GM12878 (cell line): ENCODE measurements around the gene RAB23. TPM values are rescaled to one million over a fixed set of nuclear protein-coding genes. Genes with fewer than 3 reads are reported as not detected.

ENCODE experiments used
- ATAC-seq: fragments of 200-7000 bp; cut with Tn5 transposase; 3 replicates; pipeline ENCODE4 v1.9.1; 2020; ENCODE audit warnings: mild to moderate bottlenecking, moderate library complexity
- BruUV-seq: library from RNA; stranded (reverse); fragments of 400-500 nt; replicated peaks from 2 replicates; lab custom pipeline; 2021; lab: Mats Ljungman, UMichigan
- CTCF ChIA-PET: fragments of 300-600 bp; sonication (Branson Sonifier 250); formaldehyde crosslinking; extraction: SDS; loops from one replicate; lab custom pipeline; 2021; ENCODE audit warnings: inconsistent platforms; lab: Yijun Ruan, JAX
- POLR2A ChIA-PET: fragments of 350-600 bp; formaldehyde crosslinking; extraction: SDS; loops from one replicate; lab custom pipeline; 2021; ENCODE audit warnings: inconsistent platforms; lab: Charles Lee
- RAD21 ChIA-PET: fragments of 300-600 bp; sonication (Branson Sonifier 250); formaldehyde crosslinking; loops from one replicate; lab custom pipeline; 2023; ENCODE audit warnings: antibody characterized with exemption; ENCODE audit not compliant: unreplicated experiment; lab: Charles Lee
- SMC1A ChIA-PET: fragments of 300-600 bp; sonication (Branson Sonifier 250); formaldehyde crosslinking; loops from one replicate; lab custom pipeline; 2023; ENCODE audit not compliant: unreplicated experiment, uncharacterized antibody; lab: Charles Lee
- DNase-seq: peaks from one replicate; pipeline ENCODE4 v3.0.0-alpha.2; 2011; ENCODE audit warnings: low read depth, low spot score
- FAIRE-seq: peaks from 3 replicates; lab custom pipeline; 2011; peaks lifted over from hg19 to GRCh38; lab: Jason Lieb, UNC
- H2AFZ ChIP-seq: 2 replicates; pipeline ENCODE4 v1.6.0; 2011; ENCODE audit warnings: low read depth, low read length, control low read depth; ENCODE audit not compliant: control insufficient read depth
- H3K27ac ChIP-seq: 2 replicates; pipeline ENCODE4 v1.5.1; 2011; ENCODE audit warnings: control low read depth; ENCODE audit not compliant: control insufficient read depth, insufficient read depth
- H3K27me3 ChIP-seq, 2 experiments: replicated peaks in 1 of 2; 2 replicates each; pipeline versions ENCODE4 v1.6.0 to v1.6.1; 2011; ENCODE audit warnings: low read length in 1 of 2; ENCODE audit not compliant: control insufficient read depth in 2 of 2, insufficient read depth in 2 of 2
- H3K36me3 ChIP-seq, 2 experiments: 2 replicates each; pipeline ENCODE4 v1.5.1; 2011; ENCODE audit warnings: low read length in 1 of 2; ENCODE audit not compliant: control insufficient read depth in 2 of 2, insufficient read depth in 2 of 2
- H3K4me1 ChIP-seq: 2 replicates; pipeline ENCODE4 v1.6.1; 2011; ENCODE audit warnings: mild to moderate bottlenecking, low read length, moderate library complexity, mixed read lengths; ENCODE audit not compliant: control insufficient read depth, insufficient read depth
- H3K4me2 ChIP-seq: 2 replicates; pipeline ENCODE4 v1.6.0; 2011; ENCODE audit warnings: control low read depth; ENCODE audit not compliant: control insufficient read depth, insufficient read depth
- H3K4me3 ChIP-seq: fragments of 200-600 bp; sonication (generic); 2 replicates; pipeline ENCODE4 v1.5.1; 2016
- H3K79me2 ChIP-seq: 2 replicates; pipeline ENCODE4 v1.6.0; 2011; ENCODE audit warnings: low read length; ENCODE audit not compliant: control insufficient read depth, insufficient read depth
- H3K9ac ChIP-seq: 2 replicates; pipeline ENCODE4 v1.8.0; 2011; ENCODE audit warnings: low read length, control low read depth, mixed read lengths; ENCODE audit not compliant: control insufficient read depth, insufficient read depth
- H3K9me3 ChIP-seq: replicated peaks from 3 replicates; pipeline ENCODE4 v1.5.1; 2011; ENCODE audit warnings: mild to moderate bottlenecking, low read length; ENCODE audit not compliant: control insufficient read depth, insufficient read depth
- H4K20me1 ChIP-seq: 2 replicates; pipeline ENCODE4 v1.6.0; 2011; ENCODE audit not compliant: control insufficient read depth, insufficient read depth
- CREB1 ChIP-seq: IDR thresholded peaks from 2 replicates; pipeline ENCODE4 v1.6.1; 2012; ENCODE audit warnings: low read depth, mild to moderate bottlenecking, inconsistent platforms
- DPF2 ChIP-seq: fragments of 450-650 bp; IDR thresholded peaks from 2 replicates; pipeline ENCODE4 v1.6.1; 2017; ENCODE audit warnings: mild to moderate bottlenecking
- FOXK2 ChIP-seq: fragments of 450-650 bp; IDR thresholded peaks from 2 replicates; pipeline ENCODE4 v1.6.1; 2017; ENCODE audit warnings: mild to moderate bottlenecking, moderate library complexity
- LARP7 ChIP-seq: fragments of 450-650 bp; IDR thresholded peaks from 2 replicates; pipeline ENCODE4 v1.6.1; 2017; ENCODE audit warnings: mild to moderate bottlenecking
- MYB ChIP-seq: fragments of 150-350 bp; IDR thresholded peaks from 2 replicates; pipeline ENCODE4 v1.6.1; 2014; ENCODE audit warnings: mild to moderate bottlenecking, low read depth, low read length, borderline replicate concordance
- NFYA ChIP-seq: IDR thresholded peaks from 2 replicates; pipeline ENCODE4 v1.6.1; 2011; ENCODE audit warnings: low read depth, mild to moderate bottlenecking, low read length, improper control_type of control experiment, borderline replicate concordance
- POU2F2 ChIP-seq: IDR thresholded peaks from 3 replicates; pipeline ENCODE4 v1.6.1; 2011; ENCODE audit warnings: low read depth, mild to moderate bottlenecking, low read length, borderline replicate concordance
- RAD21 ChIP-seq: IDR thresholded peaks from 2 replicates; pipeline ENCODE4 v1.6.1; 2011; ENCODE audit warnings: mild to moderate bottlenecking, low read depth, low read length, moderate library complexity; ENCODE audit not compliant: insufficient read depth
- RCOR1 ChIP-seq: conservative IDR thresholded peaks from 2 replicates; pipeline ENCODE4 v1.6.1; 2012; ENCODE audit warnings: low read depth, low read length, improper control_type of control experiment
- RUNX3 ChIP-seq: IDR thresholded peaks from 2 replicates; pipeline ENCODE4 v1.6.1; 2012; ENCODE audit warnings: low read length, inconsistent platforms
- SIN3A ChIP-seq: IDR thresholded peaks from 2 replicates; pipeline ENCODE4 v1.6.1; 2012; ENCODE audit warnings: low read depth, low read length, improper control_type of control experiment
- SMARCA5 ChIP-seq: fragments of 450-650 bp; IDR thresholded peaks from 2 replicates; pipeline ENCODE4 v1.6.1; 2017; ENCODE audit warnings: mild to moderate bottlenecking
- STAT1 ChIP-seq: fragments of 450-650 bp; conservative IDR thresholded peaks from 2 replicates; pipeline ENCODE4 v1.6.1; 2014; ENCODE audit warnings: antibody characterized with exemption, mild to moderate bottlenecking
- SUPT20H ChIP-seq: IDR thresholded peaks from 2 replicates; pipeline ENCODE4 v1.6.1; 2011; ENCODE audit warnings: low read depth, mild to moderate bottlenecking, low read length, moderate library complexity, borderline replicate concordance; ENCODE audit not compliant: control insufficient read depth
- TAF1 ChIP-seq: IDR thresholded peaks from 2 replicates; pipeline ENCODE4 v1.6.1; 2011; ENCODE audit warnings: mild to moderate bottlenecking, low read depth, low read length, borderline replicate concordance
- TCF3 ChIP-seq: IDR thresholded peaks from 2 replicates; pipeline ENCODE4 v1.6.1; 2012; ENCODE audit warnings: low read depth, mild to moderate bottlenecking, low read length, borderline replicate concordance; ENCODE audit not compliant: insufficient read depth
- ZNF207 ChIP-seq: fragments of 450-650 bp; IDR thresholded peaks from 2 replicates; pipeline ENCODE4 v1.6.1; 2014; ENCODE audit warnings: antibody characterized with exemption, mild to moderate bottlenecking, borderline replicate concordance
- ZNF217 ChIP-seq: fragments of 450-650 bp; IDR thresholded peaks from 2 replicates; pipeline ENCODE4 v1.6.1; 2017; ENCODE audit warnings: antibody characterized with exemption, mild to moderate bottlenecking
- ZNF24 ChIP-seq: fragments of 450-650 bp; IDR thresholded peaks from 2 replicates; pipeline ENCODE4 v1.6.1; 2017; ENCODE audit warnings: antibody characterized with exemption, mild to moderate bottlenecking
- ZNF384 ChIP-seq: IDR thresholded peaks from 2 replicates; pipeline ENCODE4 v1.6.1; 2012; ENCODE audit warnings: low read depth, mild to moderate bottlenecking, low read length, improper control_type of control experiment, borderline replicate concordance
- WGBS: methylation state at CpG from one replicate; pipeline ENCODE4 v1.1.6; 2016; ENCODE audit warnings: low lambda C conversion rate; ENCODE audit not compliant: insufficient replicate concordance, insufficient coverage; ENCODE audit errors: missing lambda C conversion rate; 5-methylcytosine and 5-hydroxymethylcytosine counted together
- in situ Hi-C: fragments of 300-500 bp; cut with MboI; formaldehyde crosslinking; loops from 9 replicates; pipeline ENCODE4 v1.14.3; 2018; ENCODE audit warnings: mixed read lengths
- intact Hi-C: fragments of 100-400 bp; cut with micrococcal nuclease; formaldehyde crosslinking; loops from one replicate; pipeline ENCODE4 v1.14.2; 2022; ENCODE audit not compliant: unreplicated experiment
- polyA plus RNA-seq, 11 experiments: library from polyadenylated mRNA; depleted of rRNA in 4 of 11; unstranded in 6 of 11; stranded (reverse) in 5 of 11; fragments of >200 nt; fragmentation: Nextera tagmentation in 4 of 11; fragmentation: Illumina TruSeq in 1 of 11; extraction: Ambion mirVana in 4 of 11; extraction: Trizol in 1 of 11; gene quantifications; 1 replicate in 1 of 11; 2 replicates in 10 of 11; pipeline versions ENCODE4 v1.2.1 to v1.2.3, GENCODE V29; 2011 to 2016; ENCODE audit warnings: inconsistent platforms in 2 of 11, missing spikeins in 2 of 11, low read depth in 1 of 11
- total RNA-seq, 4 experiments: library from RNA; depleted of rRNA in 3 of 4; stranded (reverse); fragments of >200 nt in 3 of 4; fragmentation: Illumina TruSeq in 1 of 4; extraction: Trizol in 1 of 4; gene quantifications; 2 replicates each; pipeline versions ENCODE4 v1.2.1 to v1.2.3, GENCODE V29; 2013 to 2021
- TF ChIP-seq, protein P1 (sequence below): IDR thresholded peaks from 2 replicates; pipeline ENCODE4 v1.6.1; 2011; ENCODE audit warnings: low read depth, low read length, improper control_type of control experiment, borderline replicate concordance
- TF ChIP-seq, protein P2 (sequence below): fragments of 450-650 bp; formaldehyde crosslinking; IDR thresholded peaks from 2 replicates; pipeline ENCODE4 v1.4.0; 2022; ENCODE audit warnings: mild to moderate bottlenecking, moderate library complexity

The RAB23 gene
- total and polyA plus RNA-seq, 10 of the 15 experiments (the other 5 are each of a cell fraction or from before 2014, with no cell fraction given), result 0.80 to 6.0 (median 3.1) TPM

DNA sequence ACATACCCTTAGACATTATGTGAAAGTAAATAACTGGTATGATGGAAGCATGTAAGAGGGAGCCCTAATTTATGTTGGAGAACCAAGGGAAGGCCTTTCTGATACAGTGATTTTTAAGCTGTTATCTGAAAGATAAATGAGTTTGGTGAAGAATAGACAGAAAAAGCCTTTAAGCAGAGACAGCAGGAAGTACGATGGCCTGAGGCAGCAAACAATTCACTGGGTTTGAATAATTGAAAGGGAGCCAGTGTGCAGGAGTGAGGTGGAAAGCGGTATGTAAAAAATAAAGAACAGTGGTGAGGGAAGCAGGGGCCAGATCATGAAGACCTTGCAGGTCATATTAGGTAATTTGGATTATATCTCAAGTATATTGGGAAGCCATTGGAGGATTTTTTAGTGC lies 4.1 kb upstream of the RAB23 start (continued):
- TF ChIP-seq, protein P1, sequence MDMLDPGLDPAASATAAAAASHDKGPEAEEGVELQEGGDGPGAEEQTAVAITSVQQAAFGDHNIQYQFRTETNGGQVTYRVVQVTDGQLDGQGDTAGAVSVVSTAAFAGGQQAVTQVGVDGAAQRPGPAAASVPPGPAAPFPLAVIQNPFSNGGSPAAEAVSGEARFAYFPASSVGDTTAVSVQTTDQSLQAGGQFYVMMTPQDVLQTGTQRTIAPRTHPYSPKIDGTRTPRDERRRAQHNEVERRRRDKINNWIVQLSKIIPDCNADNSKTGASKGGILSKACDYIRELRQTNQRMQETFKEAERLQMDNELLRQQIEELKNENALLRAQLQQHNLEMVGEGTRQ, result no peak
- TF ChIP-seq STAT1, result no peak
- no peak for TF ChIP-seq POU2F2
- no peak for TF ChIP-seq ZNF384
- TF ChIP-seq RCOR1, result no peak

DNA sequence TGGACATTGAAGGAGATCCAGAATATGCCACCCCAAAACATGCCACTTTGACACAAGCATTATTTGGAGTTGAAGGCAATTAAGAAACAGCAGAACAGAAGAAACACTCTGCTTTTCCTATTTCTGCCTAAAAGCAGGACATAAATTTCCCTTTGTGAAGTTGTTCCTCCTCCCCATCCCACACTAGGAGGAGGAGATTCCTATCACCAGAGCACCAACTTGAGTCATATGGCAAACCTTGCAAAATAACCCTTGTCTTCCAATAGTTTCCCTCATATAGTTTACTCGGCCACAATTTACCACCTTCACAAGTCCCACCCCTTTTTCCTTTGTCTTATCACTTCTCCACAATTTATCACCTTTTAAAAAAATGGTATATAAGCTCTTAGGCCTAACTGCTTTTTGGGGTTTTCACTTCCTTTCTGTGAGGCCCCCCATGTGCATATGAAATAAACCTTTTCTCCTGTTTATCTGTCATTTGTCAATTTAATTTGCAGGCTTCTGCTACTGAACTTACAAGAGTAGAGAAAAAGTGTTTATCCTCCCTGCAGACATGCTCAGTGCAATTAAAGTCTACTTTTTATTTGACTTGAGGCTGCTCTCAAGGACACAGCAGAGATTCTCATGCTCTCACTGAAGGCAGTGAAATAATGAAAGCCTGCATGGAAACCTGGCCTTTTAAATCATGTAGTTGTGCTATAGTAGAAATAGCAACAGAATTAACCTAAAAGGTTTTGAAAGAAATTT lies 2.8 kb upstream of the RAB23 start:
- SMC1A ChIA-PET, result interaction anchor here (1.2 kb wide), 1 partner anchor 19 kb away, joined by 3 read pairs; no protein-coding TSS in a partner anchor
- Histone ChIP-seq H3K4me1 (no peaks in the 10 kb centered on the region), H3K4me3 (no peak overlapping the region), H3K27me3 (no peaks in the 10 kb centered on the region), H3K4me2 (no peak overlapping the region), H3K79me2 (peaks cover 6% of the 10 kb centered on the region), H4K20me1 (no peaks in the 10 kb centered on the region), H2AFZ (no peak overlapping the region), H3K9ac (no peak overlapping the region), H3K9me3 (no peaks in the 10 kb centered on the region), H3K36me3 (no peaks in the 10 kb centered on the region), H3K27ac (no peak overlapping the region)
- in situ Hi-C loops, result no loop called here
- FAIRE-seq (no peak), DNase-seq (no peak), ATAC-seq (no peak)
- intact Hi-C loops, result no loop called here
- no TSS peak for BruUV-seq
- CTCF ChIA-PET, result no interaction called here
- POLR2A ChIA-PET, result no interaction called here
- WGBS, result 93% methylated on average over 1 of the region's 1 CpG
- RAD21 ChIA-PET, result no interaction called here
- TF ChIP-seq ZNF24 (no peak), MYB (no peak), SMARCA5 (no peak), DPF2 (no peak), SUPT20H (no peak), ZNF217 (no peak), SIN3A (no peak), FOXK2 (no peak), RAD21 (no peak), NFYA (no peak), CREB1 (no peak), TCF3 (no peak), TAF1 (no peak), ZNF207 (no peak), RUNX3 (no peak), LARP7 (no peak)
- TF ChIP-seq, protein P2, sequence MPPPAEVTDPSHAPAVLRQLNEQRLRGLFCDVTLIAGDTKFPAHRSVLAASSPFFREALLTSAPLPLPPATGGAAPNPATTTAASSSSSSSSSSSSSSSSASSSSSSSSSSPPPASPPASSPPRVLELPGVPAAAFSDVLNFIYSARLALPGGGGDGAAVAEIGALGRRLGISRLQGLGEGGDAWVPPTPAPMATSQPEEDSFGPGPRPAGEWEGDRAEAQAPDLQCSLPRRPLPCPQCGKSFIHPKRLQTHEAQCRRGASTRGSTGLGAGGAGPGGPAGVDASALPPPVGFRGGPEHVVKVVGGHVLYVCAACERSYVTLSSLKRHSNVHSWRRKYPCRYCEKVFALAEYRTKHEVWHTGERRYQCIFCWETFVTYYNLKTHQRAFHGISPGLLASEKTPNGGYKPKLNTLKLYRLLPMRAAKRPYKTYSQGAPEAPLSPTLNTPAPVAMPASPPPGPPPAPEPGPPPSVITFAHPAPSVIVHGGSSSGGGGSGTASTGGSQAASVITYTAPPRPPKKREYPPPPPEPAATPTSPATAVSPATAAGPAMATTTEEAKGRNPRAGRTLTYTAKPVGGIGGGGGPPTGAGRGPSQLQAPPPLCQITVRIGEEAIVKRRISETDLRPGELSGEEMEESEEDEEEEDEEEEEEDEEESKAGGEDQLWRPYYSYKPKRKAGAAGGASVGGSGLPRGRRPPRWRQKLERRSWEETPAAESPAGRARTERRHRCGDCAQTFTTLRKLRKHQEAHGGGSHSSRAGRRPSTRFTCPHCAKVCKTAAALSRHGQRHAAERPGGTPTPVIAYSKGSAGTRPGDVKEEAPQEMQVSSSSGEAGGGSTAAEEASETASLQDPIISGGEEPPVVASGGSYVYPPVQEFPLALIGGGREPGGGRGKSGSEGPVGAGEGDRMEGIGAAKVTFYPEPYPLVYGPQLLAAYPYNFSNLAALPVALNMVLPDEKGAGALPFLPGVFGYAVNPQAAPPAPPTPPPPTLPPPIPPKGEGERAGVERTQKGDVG (CRISPR knock-in tag), result no peak
